ENCODE results near the gene RHOBTB3.
"Not testable (repeated sequence)": the region's sequence is repeated elsewhere in the genome, so short reads cannot be mapped to it uniquely, and the experiment has no call there.

RHOBTB3 gene
- 3.2 to 17.0 (median 10.3) reads per million in 17 experiments for total RNA-seq

GRCh38 chr5:95730730-95731570 is at the start of gene RHOBTB3:
Gene RHOBTB3 (plus strand): TSS chr5:95731336. CDS start chr5:95731683, 347 bp downstream.
- DNase-seq = peak; percentile 63 to 73 (median 64)

GRCh38 chr5:95682891-95683290 is 48.2 kb upstream of the RHOBTB3 start, which contains the start of gene SPATA9:
Gene SPATA9 (minus strand): TSS chr5:95682991. CDS start chr5:95682854, 137 bp downstream.
- no peak for DNase-seq

GRCh38 chr5:95684361-95684760 is 46.8 kb upstream of the RHOBTB3 start:
- no peak for DNase-seq

- no peak for DNase-seq
Measured at GRCh38 chr5:95686651-95687050, 44.5 kb upstream of the RHOBTB3 start.

GRCh38 chr5:95689680-95690079 is 41.5 kb upstream of the RHOBTB3 start:
- no peak for DNase-seq

GRCh38 chr5:95690333-95690732 is 40.8 kb upstream of the RHOBTB3 start:
- no peak for DNase-seq

GRCh38 chr5:95697781-95698681 is 33.1 kb upstream of the RHOBTB3 start:
- no peak for DNase-seq

GRCh38 chr5:95699337-95699736 is 31.8 kb upstream of the RHOBTB3 start:
- no peak for DNase-seq

- no peak for DNase-seq
Measured at GRCh38 chr5:95701074-95701473, 30.1 kb upstream of the RHOBTB3 start.

- no peak for DNase-seq
Measured at GRCh38 chr5:95704150-95704549, 27.0 kb upstream of the RHOBTB3 start.

- not testable (repeated sequence) for DNase-seq
Measured at GRCh38 chr5:95706196-95706595, 24.9 kb upstream of the RHOBTB3 start.

GRCh38 chr5:95707055-95707454 is 24.1 kb upstream of the RHOBTB3 start:
- DNase-seq = no peak

- DNase-seq = not testable (repeated sequence)
Measured at GRCh38 chr5:95707534-95708188, 23.5 kb upstream of the RHOBTB3 start.

- no peak for DNase-seq
Measured at GRCh38 chr5:95708876-95709275, 22.3 kb upstream of the RHOBTB3 start.

GRCh38 chr5:95709967-95710650 is 21.0 kb upstream of the RHOBTB3 start:
- no peak for DNase-seq

- not testable (repeated sequence) for DNase-seq
Measured at GRCh38 chr5:95710651-95711500, 20.3 kb upstream of the RHOBTB3 start.

- no peak for DNase-seq
Measured at GRCh38 chr5:95711501-95712346, 19.4 kb upstream of the RHOBTB3 start.

- no peak for DNase-seq
Measured at GRCh38 chr5:95712347-95712958, 18.7 kb upstream of the RHOBTB3 start.

GRCh38 chr5:95713246-95713645 is 17.9 kb upstream of the RHOBTB3 start:
- DNase-seq = not testable (repeated sequence)
